Measurements from ENCODE around the gene HECTD4.
"Not testable (repeated sequence)": the region's sequence is repeated elsewhere in the genome, so short reads cannot be mapped to it uniquely, and the experiment has no call there.

The HECTD4 gene

GRCh38 chr12:112359290-112359689 is 22.9 kb downstream of the HECTD4 start:
- DNase-seq, result no peak
- intact Hi-C loops (cut with DNase I), result no loop called here

GRCh38 chr12:112357214-112357613 is 25.0 kb downstream of the HECTD4 start:
- DNase-seq, result no peak
- intact Hi-C loops (cut with DNase I), result no loop called here

- intact Hi-C loops (cut with DNase I), result no loop called here
- peak in 1 of 10 donors; percentile 10 for DNase-seq
These were observed 27.8 kb downstream of the HECTD4 start for GRCh38 chr12:112354399-112354798.

- DNase-seq, result no peak
- intact Hi-C loops (cut with DNase I), result no loop called here
These were observed 28.8 kb downstream of the HECTD4 start for GRCh38 chr12:112353393-112353792.

GRCh38 chr12:112352921-112353320 is 29.3 kb downstream of the HECTD4 start:
- intact Hi-C loops (cut with DNase I), result no loop called here
- DNase-seq, result no peak

DNA sequence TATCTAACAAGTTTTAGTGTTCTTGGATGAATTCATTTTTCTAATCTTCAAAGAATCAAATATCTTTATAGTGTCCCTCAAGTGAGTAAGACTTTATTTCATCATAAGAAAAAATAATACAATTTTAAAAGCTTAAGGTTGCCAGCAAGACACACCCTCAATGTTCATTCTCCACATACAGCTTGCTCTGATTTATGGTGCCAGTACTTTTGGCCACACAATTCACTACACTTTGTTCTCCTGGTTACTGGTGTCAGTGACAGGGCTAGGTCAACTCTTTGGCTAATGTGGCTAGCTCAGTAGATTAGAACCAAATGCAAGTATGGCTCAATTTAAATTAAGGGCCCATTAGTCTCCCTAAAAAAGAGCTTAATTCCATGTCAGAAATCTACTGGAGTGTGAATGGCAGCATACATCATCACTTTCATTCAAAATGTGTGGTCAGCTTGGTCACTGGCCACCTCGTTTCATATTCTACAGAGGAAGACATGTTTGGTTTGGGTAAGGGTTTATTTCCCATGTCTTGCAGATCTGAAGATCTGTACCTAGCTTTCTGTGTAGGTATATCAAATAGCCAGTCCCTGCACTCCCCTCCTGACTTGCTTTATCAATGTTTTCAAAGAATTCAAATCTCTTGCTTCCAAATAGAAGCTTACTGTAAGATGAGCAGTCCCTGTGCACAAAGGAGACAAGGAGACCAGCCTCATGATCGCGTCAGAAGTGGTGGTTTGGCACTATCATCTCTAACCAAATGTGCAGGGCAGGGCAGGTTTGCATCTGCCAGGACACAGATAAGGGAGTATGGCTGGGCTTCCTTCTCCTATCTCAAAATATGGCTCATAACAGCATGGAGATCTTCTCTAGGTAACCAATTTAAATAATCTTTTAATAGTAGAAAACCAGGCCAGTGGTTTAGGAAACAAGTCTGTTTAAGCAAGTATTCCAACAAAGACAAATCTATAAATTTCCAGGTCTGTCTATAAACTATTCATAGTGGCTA is 31.3 kb downstream of the HECTD4 start:
- no peak for DNase-seq
- intact Hi-C loops (cut with DNase I), result no loop called here

DNA sequence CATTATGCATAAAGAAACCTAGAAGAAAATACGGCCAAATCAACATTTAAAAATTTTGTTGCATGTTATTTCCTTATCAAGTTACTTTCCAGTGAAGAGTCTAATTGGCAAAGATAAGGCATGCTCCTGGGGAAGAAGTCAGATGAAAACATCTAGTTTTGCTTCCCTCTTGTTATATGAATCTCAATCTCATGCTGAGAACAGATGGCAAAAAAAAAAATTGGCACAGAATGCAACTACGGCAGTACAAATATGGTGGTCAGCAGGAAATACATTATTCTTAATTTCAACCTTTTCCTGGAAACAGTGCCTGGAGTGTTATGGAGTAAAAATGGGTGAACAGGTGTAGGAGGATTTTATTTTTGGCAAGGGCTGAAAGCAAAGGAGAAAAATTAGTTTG is 32.8 kb downstream of the HECTD4 start:
- no peak for DNase-seq
- intact Hi-C loops (cut with DNase I), result no loop called here

DNA sequence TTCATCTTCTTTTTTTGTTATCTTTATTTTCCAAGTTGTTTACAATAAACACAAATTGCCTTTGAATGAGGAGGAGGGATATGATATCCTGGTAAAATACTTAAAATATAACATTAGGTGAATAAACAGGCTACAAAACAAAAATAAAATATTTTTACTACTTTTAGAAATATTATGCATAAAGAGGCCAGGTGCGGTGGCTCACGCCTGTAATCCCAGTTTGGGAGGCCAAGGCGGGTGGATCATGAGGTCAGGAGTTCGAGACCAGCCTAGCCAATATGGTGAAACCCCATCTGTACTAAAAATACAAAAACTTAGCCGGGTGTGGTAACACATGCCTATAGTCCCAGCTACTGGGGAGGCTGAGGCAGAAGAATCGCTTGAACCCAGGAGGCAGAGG is 33.3 kb downstream of the HECTD4 start:
- DNase-seq; intact Hi-C loops (cut with DNase I): not testable (repeated sequence)

DNA sequence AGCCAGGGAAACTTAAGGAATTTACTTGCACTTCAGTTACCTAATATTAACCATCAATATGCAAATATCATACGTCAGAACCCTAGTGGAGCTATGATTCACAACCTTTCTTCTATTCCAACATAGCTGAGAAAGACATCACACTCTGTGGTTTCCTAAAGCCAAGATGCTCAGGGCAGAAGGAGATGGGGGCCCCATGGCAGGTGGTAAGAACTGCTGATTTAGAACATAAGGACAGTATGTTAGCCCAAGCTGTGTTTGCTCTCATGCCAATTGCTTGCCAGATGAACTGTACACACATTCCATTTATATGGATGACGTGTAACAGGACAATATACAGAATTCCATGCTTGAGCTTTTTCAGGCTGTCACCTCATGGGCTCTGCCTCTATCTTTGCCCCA is 34.6 kb downstream of the HECTD4 start:
- no peak for DNase-seq
- intact Hi-C loops (cut with DNase I), result no loop called here

DNA sequence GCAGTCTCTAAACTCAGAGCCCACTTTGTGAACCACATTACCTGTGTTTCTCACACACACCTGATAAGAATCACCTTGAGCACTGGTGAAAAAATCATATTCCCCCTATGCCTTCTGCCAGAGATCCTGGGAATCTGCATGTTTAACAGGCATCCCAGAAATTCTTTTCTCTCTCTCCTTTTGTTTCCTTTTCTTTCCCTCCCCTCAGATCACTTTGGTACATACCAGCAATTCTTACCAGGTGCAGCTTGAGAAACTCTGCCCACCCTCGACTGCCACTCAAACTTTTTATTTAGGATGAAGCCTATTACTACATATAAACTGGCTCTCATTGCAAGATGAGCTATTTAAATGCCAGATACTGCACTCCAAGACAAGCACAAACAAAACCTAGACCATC is 36.0 kb downstream of the HECTD4 start:
- no peak for DNase-seq
- intact Hi-C loops (cut with DNase I), result no loop called here

DNA sequence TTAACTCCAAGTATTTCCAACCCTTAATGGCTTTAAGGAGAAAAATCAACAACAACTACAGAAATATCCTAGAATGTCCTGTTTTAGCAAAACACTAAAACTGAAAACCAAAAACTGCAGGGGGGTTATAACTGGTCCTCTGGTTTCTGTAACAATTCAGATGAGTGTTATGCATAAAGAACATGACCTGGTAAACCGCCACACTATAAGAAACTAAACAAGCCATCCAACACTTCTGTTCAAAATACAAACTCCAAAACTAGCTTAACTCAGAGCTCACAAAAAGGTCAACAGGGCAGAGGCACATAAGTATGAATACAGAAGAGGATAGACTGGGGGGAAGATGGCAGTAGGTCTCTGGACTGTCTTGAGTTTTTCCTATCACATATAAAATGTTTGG is 38.0 kb downstream of the HECTD4 start:
- no peak for DNase-seq
- intact Hi-C loops (cut with DNase I), result no loop called here

GRCh38 chr12:112342587-112342986 is 39.6 kb downstream of the HECTD4 start:
- DNase-seq, result no peak
- intact Hi-C loops (cut with DNase I), result no loop called here

DNA sequence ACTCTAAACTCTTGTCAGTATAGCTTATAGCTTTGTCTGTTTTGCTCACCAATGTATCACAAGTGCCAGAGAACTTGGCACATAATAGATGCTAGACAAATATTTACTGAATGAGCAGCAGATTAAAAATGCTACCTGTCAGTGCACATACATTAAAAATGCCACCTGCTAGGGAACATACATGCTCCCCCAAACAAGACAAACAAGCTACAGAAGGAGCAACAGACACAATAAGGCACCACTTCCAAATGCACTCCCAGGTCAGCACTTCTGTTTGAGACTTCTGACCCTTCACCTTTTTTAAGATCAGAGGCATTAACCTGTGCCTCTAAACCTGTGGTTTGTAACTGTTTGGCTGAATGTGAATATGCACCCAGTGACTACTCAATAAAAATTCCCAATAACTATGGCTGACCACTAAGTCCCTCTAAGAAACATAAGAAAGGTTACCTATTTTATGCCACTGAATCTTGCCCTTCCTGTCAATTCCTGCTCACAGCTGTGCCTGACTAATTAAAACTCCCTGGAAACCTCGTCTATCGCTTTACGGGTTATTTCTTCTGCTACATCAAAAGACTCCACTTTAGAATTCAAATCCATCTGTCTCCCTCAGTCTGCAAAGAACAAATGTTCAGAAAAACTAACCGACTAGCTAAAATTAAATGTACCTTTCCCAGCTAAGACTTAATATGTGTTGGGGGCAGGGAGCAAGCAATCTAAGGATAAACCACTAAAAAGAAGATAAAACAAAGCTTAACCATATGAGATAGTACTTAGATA is 41.0 kb downstream of the HECTD4 start:
- intact Hi-C loops (cut with DNase I), result no loop called here
- no peak for DNase-seq

DNA sequence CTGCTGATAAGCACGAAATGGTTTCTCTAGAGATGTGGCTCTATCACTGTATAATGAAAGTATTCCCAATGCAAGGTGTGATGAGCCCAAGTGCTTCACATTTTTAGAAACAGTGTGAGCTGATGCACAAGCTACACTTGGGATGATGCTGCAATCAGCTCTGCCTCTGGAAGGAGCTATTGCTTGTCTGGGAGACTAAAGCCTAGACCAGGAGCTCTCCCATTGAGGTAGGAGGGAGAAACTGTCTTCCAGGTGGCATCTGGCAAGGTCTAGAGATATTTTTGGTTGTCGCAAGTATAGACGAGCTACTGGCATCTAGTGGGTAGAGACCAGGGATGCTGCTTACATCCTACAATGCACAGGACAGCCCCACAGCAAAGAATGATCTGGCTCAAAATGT is 42.0 kb downstream of the HECTD4 start:
- intact Hi-C loops (cut with DNase I), result no loop called here
- DNase-seq, result no peak

GRCh38 chr12:112334999-112335398 is 47.2 kb downstream of the HECTD4 start:
- intact Hi-C loops (cut with DNase I), result not testable (repeated sequence)

DNA sequence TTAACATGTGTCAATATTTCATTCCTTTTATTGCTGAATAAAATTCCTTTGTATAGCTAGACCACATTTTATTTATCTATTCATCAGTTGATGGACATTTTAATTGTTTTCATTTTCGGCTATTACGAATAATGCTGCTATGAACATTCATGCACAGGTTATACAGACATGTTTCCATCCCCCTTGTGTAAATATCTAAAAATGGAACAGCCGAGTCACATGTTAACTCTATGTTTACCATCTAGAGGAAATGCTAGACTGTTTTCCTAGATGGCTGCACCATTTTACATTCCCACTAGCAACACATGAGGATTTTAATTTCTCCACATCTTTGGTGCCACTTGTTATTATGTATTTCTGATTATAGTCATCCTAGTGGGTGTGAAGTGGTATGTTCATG is 49.2 kb downstream of the HECTD4 start:
- intact Hi-C loops (cut with DNase I), result no loop called here
- no peak for DNase-seq

More at GRCh38 chr12:112334999-112335398, 47.2 kb downstream of the HECTD4 start:
- not testable (repeated sequence) for DNase-seq

- DNase-seq, result no peak
- intact Hi-C loops (cut with DNase I), result no loop called here
These were observed 50.3 kb downstream of the HECTD4 start for GRCh38 chr12:112331886-112332285.

GRCh38 chr12:112330706-112331105 is 51.5 kb downstream of the HECTD4 start:
- intact Hi-C loops (cut with DNase I), result no loop called here

GRCh38 chr12:112328456-112329124 is 53.6 kb downstream of the HECTD4 start:
- DNase-seq, result no peak
- intact Hi-C loops (cut with DNase I), result no loop called here

More at GRCh38 chr12:112330706-112331105, 51.5 kb downstream of the HECTD4 start:
- DNase-seq, result no peak

DNA sequence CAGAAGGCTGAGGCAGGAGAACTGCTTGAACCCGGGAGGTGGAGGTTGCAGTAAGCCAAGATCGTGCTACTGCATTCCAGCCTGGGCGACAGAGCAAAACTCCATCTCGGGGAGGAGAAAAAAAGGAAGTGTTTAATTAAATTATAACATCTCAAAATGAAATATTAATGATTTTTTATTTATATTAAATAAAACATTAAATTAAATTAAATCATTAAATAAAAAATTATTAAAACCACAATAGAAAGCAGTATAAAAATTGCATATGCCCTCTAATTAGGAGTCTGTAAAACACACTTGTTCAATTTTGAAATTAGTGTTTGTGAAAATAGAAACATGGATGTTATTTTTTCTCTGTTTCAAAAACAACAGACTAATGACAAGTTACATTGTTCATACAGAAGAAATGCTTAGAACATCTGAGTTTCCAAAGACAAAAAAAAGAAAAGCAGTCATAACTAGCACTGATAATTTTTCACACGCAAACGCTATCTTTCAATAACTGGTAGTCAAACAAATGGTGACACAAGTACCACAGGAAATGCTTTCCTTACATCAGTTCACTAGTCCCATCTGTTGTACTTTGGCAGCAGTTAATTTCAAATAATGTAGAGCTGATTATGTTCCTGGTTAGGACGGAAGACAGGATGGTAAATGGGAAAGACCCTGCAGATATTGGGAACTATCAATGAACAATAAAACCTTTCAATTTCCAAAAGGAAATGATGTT is 54.9 kb downstream of the HECTD4 start:
- intact Hi-C loops (cut with DNase I), result no loop called here

More for the DNA sequence above, 54.9 kb downstream of the HECTD4 start:
- DNase-seq, result no peak

All from posterior cingulate gyrus (tissue), 11 donors.